ENCODE results near the gene CCDC102A. TPM values are rescaled to one million over a fixed set of nuclear protein-coding genes. Genes with fewer than 3 reads are reported as not detected.
A peak's percentile ranks its signal among the peaks of the same experiment; 100 is the strongest.

Gene CCDC102A
- total and polyA plus RNA-seq, 10 of the 15 experiments (the other 5 are each of a cell fraction or from before 2014, with no cell fraction given): 0.03 to 5.9 (median 2.4) TPM

DNA sequence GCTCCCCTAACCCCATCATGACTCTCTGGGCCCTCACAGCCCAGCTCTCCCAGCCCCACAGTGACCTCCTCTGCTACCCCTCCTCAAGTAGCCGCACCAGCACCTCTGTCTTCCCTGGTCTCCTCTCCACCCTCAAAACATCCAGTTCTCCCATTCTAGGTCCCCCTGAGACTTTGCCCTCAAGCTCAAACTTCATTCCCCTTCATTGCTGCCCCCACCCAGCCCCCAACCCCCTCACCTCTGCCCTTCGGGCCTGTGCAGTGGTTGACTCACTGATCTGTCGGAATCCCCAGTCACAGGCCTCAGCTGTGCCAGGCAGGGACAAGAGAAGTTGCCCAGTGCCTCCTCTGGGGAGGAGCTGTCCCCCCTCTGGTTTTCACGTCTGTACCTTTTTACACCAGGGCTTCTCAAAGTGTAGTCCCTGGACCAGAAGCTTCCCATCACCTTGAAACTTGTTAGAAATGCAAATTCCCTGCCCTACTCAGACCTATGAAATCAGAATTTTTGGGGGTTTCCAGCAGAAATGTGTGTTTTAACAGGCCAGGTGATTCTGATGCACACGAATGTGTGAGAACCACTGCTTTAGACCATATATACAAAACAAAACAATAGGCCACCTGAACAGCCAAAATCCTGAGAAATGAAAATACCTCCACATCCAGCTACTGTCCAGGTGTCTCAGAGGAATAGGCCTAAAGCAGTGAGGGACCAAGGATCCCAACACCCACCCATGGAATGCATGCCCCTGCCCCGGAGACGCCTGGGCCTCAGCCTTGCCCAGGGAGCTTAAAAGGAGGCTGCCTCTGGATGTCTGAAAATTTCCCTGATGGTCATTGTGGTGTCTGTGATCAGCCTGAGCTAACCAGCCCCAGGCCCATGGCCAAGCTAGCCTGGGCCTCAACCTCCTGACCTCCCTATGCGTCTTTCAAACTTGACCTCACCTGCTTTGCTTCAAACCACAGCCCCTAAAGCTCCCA lies 49.2 kb downstream of the CCDC102A start (continued):
- TF ChIP-seq, protein P1, sequence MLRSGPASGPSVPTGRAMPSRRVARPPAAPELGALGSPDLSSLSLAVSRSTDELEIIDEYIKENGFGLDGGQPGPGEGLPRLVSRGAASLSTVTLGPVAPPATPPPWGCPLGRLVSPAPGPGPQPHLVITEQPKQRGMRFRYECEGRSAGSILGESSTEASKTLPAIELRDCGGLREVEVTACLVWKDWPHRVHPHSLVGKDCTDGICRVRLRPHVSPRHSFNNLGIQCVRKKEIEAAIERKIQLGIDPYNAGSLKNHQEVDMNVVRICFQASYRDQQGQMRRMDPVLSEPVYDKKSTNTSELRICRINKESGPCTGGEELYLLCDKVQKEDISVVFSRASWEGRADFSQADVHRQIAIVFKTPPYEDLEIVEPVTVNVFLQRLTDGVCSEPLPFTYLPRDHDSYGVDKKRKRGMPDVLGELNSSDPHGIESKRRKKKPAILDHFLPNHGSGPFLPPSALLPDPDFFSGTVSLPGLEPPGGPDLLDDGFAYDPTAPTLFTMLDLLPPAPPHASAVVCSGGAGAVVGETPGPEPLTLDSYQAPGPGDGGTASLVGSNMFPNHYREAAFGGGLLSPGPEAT (IDR thresholded peaks at IDR 0.05; ENCODE audit: low read depth): peak; percentile 77
- TF ChIP-seq CHD4 (IDR thresholded peaks at IDR 0.05): no peak

DNA sequence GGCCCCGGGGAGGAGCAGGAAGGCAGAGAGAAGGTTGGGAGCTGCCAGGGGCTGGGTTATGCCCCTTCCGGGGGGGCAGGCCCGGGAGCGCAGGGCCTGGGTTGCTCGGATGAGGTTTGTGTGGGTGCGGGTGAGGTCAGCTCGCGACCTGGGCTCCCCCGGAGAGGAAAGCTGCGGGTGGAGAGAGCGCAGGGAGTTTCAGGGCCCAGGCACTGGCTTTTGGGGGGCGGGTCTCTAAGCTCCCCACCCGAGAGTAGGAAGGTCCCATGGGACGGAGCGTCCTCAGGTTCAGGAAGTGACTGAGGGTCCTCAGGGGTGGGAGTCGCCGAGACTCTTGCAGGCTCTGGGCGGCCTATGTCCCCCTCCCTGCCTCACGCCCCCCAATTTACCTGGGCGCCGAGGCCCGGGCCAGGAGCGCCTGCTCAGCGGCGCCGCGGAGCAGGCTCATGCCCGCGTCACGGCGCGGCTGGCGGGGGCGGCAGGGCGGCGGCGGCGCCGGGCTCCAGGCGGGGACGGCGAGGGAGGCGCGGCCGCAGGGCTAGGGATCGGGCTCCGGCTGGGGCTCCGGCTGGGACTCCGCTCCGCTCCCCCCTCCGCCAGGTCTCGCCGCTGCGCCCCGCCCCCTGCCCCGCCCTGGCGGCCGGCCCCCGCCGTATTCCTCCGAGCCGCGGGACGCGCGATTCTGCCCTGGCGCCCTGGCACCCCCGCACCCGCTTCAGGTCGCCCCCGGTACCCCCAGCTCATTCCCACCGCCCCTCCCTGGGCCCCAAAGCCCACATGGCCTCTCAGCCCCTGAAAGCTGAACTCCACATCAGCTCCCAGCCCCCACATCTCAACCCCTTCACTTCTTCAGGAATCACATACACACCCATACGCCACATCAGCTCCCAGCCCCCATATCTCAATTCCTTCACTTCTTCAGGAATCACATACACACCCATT lies 50.2 kb downstream of the CCDC102A start, which contains the start of gene DOK4:
Gene DOK4 (minus strand): TSS at position 578 of the 942 bp plus-strand sequence. CDS start 6,986 bp downstream, outside the sequence.
- Histone ChIP-seq H3K9ac (ENCODE audit: control insufficient read depth, insufficient read depth, low read length) (peak within 1 kb of the TSS; percentile 54; the same call in 1 of the 2 replicates), H3K27me3 (replicated peaks in 1 of 2; ENCODE audit: control insufficient read depth in 2 of 2, insufficient read depth in 2 of 2, low read length in 1 of 2) (peaks cover 0 to 2% of the 10 kb centered on the region in 2 experiments; a peak in 1 of 4 replicates), H3K27ac (ENCODE audit: control insufficient read depth, insufficient read depth) (no peak within 1 kb of the TSS), H4K20me1 (ENCODE audit: control insufficient read depth, insufficient read depth) (no peaks in the 10 kb centered on the region), H3K4me1 (ENCODE audit: control insufficient read depth, insufficient read depth, low read length) (peaks cover 15% of the 10 kb centered on the region), H3K9me3 (replicated peaks; ENCODE audit: control insufficient read depth, insufficient read depth, low read length) (no peaks in the 10 kb centered on the region; the same call in 2 of the 3 replicates), H3K4me2 (ENCODE audit: control insufficient read depth, insufficient read depth) (peak within 1 kb of the TSS; percentile 95), H3K36me3 (ENCODE audit: control insufficient read depth in 2 of 2, insufficient read depth in 2 of 2, low read length in 1 of 2) (no peaks in the 10 kb centered on the region), H3K4me3 (peak within 1 kb of the TSS; percentile 60; the same call in 1 of the 2 replicates), H3K79me2 (ENCODE audit: control insufficient read depth, insufficient read depth, low read length) (no peaks in the 10 kb centered on the region), H2AFZ (ENCODE audit: control insufficient read depth, low read depth, low read length) (peak within 1 kb of the TSS; percentile 81)
- FAIRE-seq (no peak), DNase-seq (ENCODE audit: low read depth, low spot score) (no peak), ATAC-seq (peak; percentile 93)
- POLR2A ChIA-PET: interaction anchor here (1.2 to 1.9 kb wide), 3 partner anchors 37 to 51 kb away, joined by 3 to 10 read pairs (median 6); partner anchors contain the start of gene CCDC102A
- CTCF ChIA-PET: interaction anchor here (0.9 to 4.1 kb wide), 10 partner anchors 10 to 69 kb away, joined by 3 to 25 read pairs (median 6); partner anchors contain the start of genes CCDC102A, CIAPIN1, COQ9 and POLR2C
- 5% methylated on average over 52 of the region's 73 CpGs for WGBS (ENCODE audit: insufficient coverage, insufficient replicate concordance, low lambda C conversion rate, missing lambda C conversion rate)
- in situ Hi-C loops (cut with MboI) (no loop called here), intact Hi-C loops (cut with micrococcal nuclease; ENCODE audit: unreplicated experiment) (loop anchor here (2.0 kb wide), 1 partner anchor 51 kb away; the partner anchor contains the start of gene CCDC102A)
- SMC1A ChIA-PET (ENCODE audit: uncharacterized antibody, unreplicated experiment): interaction anchor here (0.8 to 3.5 kb wide), 10 partner anchors 8 to 299 kb away, joined by 3 to 17 read pairs (median 4); partner anchors contain the start of genes ADGRG5 and CCDC102A
- no TSS peak for BruUV-seq (replicated peaks)
- RAD21 ChIA-PET (ENCODE audit: unreplicated experiment): interaction anchor here (0.7 to 2.5 kb wide), 9 partner anchors 22 to 77 kb away, joined by 3 to 16 read pairs (median 4); partner anchors contain the start of genes ADGRG5, CCDC102A, CIAPIN1 and COQ9
- TF ChIP-seq IKZF1 (conservative IDR thresholded peaks at IDR 0.05) (peak; percentile 70; the same call in 1 of the 2 replicates), BMI1 (IDR thresholded peaks at IDR 0.05; ENCODE audit: borderline replicate concordance) (no peak), SRF (IDR thresholded peaks at IDR 0.05; ENCODE audit: low read depth in 2 of 2, low read length in 2 of 2) (peak in 1 of 2 experiments; percentile 57; a peak in 1 of 4 replicates), YY1 (IDR thresholded peaks at IDR 0.05; ENCODE audit: low read depth, low read length) (peak; percentile 71), ZNF207 (IDR thresholded peaks at IDR 0.05; ENCODE audit: borderline replicate concordance) (no peak), MEF2B (IDR thresholded peaks at IDR 0.05; ENCODE audit: partially characterized antibody, poor library complexity, severe bottlenecking) (peak; percentile 65)
- TF ChIP-seq, protein P2, sequence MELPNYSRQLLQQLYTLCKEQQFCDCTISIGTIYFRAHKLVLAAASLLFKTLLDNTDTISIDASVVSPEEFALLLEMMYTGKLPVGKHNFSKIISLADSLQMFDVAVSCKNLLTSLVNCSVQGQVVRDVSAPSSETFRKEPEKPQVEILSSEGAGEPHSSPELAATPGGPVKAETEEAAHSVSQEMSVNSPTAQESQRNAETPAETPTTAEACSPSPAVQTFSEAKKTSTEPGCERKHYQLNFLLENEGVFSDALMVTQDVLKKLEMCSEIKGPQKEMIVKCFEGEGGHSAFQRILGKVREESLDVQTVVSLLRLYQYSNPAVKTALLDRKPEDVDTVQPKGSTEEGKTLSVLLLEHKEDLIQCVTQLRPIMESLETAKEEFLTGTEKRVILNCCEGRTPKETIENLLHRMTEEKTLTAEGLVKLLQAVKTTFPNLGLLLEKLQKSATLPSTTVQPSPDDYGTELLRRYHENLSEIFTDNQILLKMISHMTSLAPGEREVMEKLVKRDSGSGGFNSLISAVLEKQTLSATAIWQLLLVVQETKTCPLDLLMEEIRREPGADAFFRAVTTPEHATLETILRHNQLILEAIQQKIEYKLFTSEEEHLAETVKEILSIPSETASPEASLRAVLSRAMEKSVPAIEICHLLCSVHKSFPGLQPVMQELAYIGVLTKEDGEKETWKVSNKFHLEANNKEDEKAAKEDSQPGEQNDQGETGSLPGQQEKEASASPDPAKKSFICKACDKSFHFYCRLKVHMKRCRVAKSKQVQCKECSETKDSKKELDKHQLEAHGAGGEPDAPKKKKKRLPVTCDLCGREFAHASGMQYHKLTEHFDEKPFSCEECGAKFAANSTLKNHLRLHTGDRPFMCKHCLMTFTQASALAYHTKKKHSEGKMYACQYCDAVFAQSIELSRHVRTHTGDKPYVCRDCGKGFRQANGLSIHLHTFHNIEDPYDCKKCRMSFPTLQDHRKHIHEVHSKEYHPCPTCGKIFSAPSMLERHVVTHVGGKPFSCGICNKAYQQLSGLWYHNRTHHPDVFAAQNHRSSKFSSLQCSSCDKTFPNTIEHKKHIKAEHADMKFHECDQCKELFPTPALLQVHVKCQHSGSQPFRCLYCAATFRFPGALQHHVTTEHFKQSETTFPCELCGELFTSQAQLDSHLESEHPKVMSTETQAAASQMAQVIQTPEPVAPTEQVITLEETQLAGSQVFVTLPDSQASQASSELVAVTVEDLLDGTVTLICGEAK (IDR thresholded peaks at IDR 0.05; ENCODE audit: borderline replicate concordance): peak; percentile 51; the same call in 1 of the 2 replicates

All from GM12878 (cell line).